Natural killer cell (primary cell): ENCODE data around the gene SEMA3B. TPM values are rescaled to one million over a fixed set of nuclear protein-coding genes. Genes with fewer than 3 reads are reported as not detected.
"Not testable (repeated sequence)": the region's sequence is repeated elsewhere in the genome, so short reads cannot be mapped to it uniquely, and the experiment has no call there.

ENCODE experiments used
- ATAC-seq, 3 donors: fragments of 150-1000 bp in 2 of 3; fragments of 200-7000 bp in 1 of 3; cut with Tn5 transposase; 1 replicate in 1 of 3; 2 replicates in 2 of 3; pipeline ENCODE4 v1.10.0; 2021; ENCODE audit warnings: mild to moderate bottlenecking in 2 of 3, moderate library complexity in 2 of 3
- DNase-seq, 2 donors: peaks; one replicate each; pipeline versions ENCODE4 v3.0.0 to v3.0.0-alpha.2; 2013 to 2021; ENCODE audit warnings: mixed read lengths in 1 of 2
- H3K27ac ChIP-seq: one replicate; pipeline ENCODE4 v1.5.1; 2013; ENCODE audit warnings: mild to moderate bottlenecking, low read length
- H3K27me3 ChIP-seq: one replicate; pipeline ENCODE4 v1.6.1; 2013; ENCODE audit warnings: low read length; ENCODE audit not compliant: control insufficient read depth, insufficient read depth
- H3K36me3 ChIP-seq: one replicate; pipeline ENCODE4 v1.6.1; 2013; ENCODE audit warnings: low read length; ENCODE audit not compliant: control insufficient read depth, insufficient read depth
- H3K4me1 ChIP-seq: one replicate; pipeline ENCODE4 v1.6.1; 2013; ENCODE audit warnings: low read length; ENCODE audit not compliant: control insufficient read depth, insufficient read depth
- H3K4me3 ChIP-seq: one replicate; pipeline ENCODE4 v1.5.1; 2013; ENCODE audit warnings: low read length
- H3K9me3 ChIP-seq: one replicate; pipeline ENCODE4 v1.6.1; 2013; ENCODE audit warnings: low read length; ENCODE audit not compliant: control insufficient read depth, insufficient read depth
- H3K27ac Mint-ChIP-seq, 2 donors: one replicate each; pipeline ENCODE4 v1.8.0; 2022; ENCODE audit warnings: mild to moderate bottlenecking in 2 of 2, mixed read lengths in 2 of 2, moderate library complexity in 1 of 2
- H3K27me3 Mint-ChIP-seq, 2 donors: one replicate each; pipeline ENCODE4 v1.8.0; 2022; ENCODE audit warnings: low read depth in 2 of 2, mixed read lengths in 2 of 2
- H3K36me3 Mint-ChIP-seq: one replicate; pipeline ENCODE4 v1.8.0; 2022; ENCODE audit warnings: mixed read lengths
- H3K4me1 Mint-ChIP-seq, 2 donors: one replicate each; pipeline ENCODE4 v1.8.0; 2022; ENCODE audit warnings: mixed read lengths in 2 of 2
- H3K4me3 Mint-ChIP-seq: one replicate; pipeline ENCODE4 v1.8.0; 2022; ENCODE audit warnings: mild to moderate bottlenecking, moderate library complexity, mixed read lengths
- H3K9me3 Mint-ChIP-seq, 2 donors: one replicate each; pipeline ENCODE4 v1.8.0; 2022; ENCODE audit warnings: mixed read lengths in 2 of 2
- CTCF ChIP-seq: fragments of 200-600 bp; IDR thresholded peaks from one replicate; pipeline ENCODE4 v1.8.0; 2022; ENCODE audit warnings: antibody characterized with exemption
- WGBS: methylation state at CpG from one replicate; pipeline ENCODE4 v1.1.7; 2013; ENCODE audit warnings: missing lambda C conversion rate; ENCODE audit not compliant: insufficient coverage; 5-methylcytosine and 5-hydroxymethylcytosine counted together
- intact Hi-C: fragments of 100-400 bp; cut with micrococcal nuclease; formaldehyde crosslinking; loops from one replicate; pipeline ENCODE4 v1.14.2; 2022
- total RNA-seq, 4 donors: library from RNA; stranded (reverse); fragments of 120-200 nt in 1 of 4; gene quantifications; one replicate each; pipeline versions ENCODE4 v1.2.3 to v1.2.4, GENCODE V29; 2013 to 2022

Gene SEMA3B
- total RNA-seq, 3 donors from 2014 or later (not counting 1 experiment from before 2014, with no cell fraction given) = 0.97 to 2.0 (median 0.99) TPM

DNA sequence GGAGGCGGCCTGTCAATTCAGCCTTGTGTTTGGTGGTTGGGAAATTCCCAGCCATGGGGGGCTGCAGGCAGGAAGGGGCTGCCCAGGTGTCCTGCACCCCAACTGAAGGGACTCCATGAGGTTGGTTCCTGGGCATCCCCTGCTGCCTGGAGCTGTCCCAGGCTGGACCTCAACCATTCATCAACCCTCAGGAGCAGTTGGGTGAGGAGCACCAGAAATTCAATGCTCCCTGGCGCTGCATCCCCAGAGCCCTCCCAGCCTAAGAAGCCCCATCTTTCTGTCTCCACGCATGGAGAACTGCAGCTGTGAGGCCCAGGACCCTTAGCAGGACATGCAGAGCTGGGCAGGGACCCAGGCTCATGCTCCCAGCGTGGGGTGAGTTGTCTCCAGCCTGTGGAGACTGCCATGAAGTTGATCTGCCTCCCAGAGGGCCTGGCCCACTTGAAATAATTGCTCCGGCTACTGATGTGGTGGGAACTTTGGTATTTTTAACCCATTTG, 8.0 kb upstream of the SEMA3B start:
- Histone ChIP-seq H3K9me3 (no peaks in the 10 kb centered on the region), H3K27me3 (no peaks in the 10 kb centered on the region), H3K27ac (no peak overlapping the region), H3K36me3 (peaks cover 31% of the 10 kb centered on the region), H3K4me1 (peaks cover 19% of the 10 kb centered on the region), H3K4me3 (no peak overlapping the region)
- Mint-ChIP-seq H3K27ac (peak overlapping the region in 1 of 2 donors; percentile 84), H3K4me1 (peaks cover 5 to 16% of the 10 kb centered on the region in 2 donors), H3K4me3 (no peak overlapping the region), H3K9me3 (no peaks in the 10 kb centered on the region), H3K27me3 (peaks cover 0 to 3% of the 10 kb centered on the region in 2 donors), H3K36me3 (no peaks in the 10 kb centered on the region)
- no peak for TF ChIP-seq CTCF
- DNase-seq (no peak), ATAC-seq (no peak)
- intact Hi-C loops = loop anchor here (1.0 kb wide), 3 partner anchors 15 to 34 kb away; partner anchors contain the start of gene IFRD2
- whole genome bisulfite sequencing = 92% methylated on average over 5 of the region's 5 CpGs

- no peaks in the 10 kb centered on the region for H3K9me3 ChIP-seq
- intact Hi-C loops = no loop called here
- Mint-ChIP-seq H3K36me3 (no peaks in the 10 kb centered on the region), H3K27me3 (peaks cover 0 to 3% of the 10 kb centered on the region in 2 donors), H3K27ac (peak overlapping the region in 1 of 2 donors; percentile 84), H3K4me1 (peaks cover 5 to 15% of the 10 kb centered on the region in 2 donors), H3K4me3 (no peak overlapping the region), H3K9me3 (no peaks in the 10 kb centered on the region)
- no peak for TF ChIP-seq CTCF
- no peak overlapping the region for H3K4me3 ChIP-seq
- peaks cover 26% of the 10 kb centered on the region for H3K36me3 ChIP-seq
- WGBS = 92% methylated on average over 1 of the region's 2 CpGs
- no peak for DNase-seq
- H3K4me1 ChIP-seq = peaks cover 19% of the 10 kb centered on the region
- H3K27ac ChIP-seq = no peak overlapping the region
- no peak for ATAC-seq
- H3K27me3 ChIP-seq = no peaks in the 10 kb centered on the region
Observed at GRCh38 chr3:50261505-50261904, 7.4 kb upstream of the SEMA3B start.

- intact Hi-C loops, H3K4me3 Mint-ChIP-seq, ATAC-seq, H3K27ac ChIP-seq, DNase-seq, H3K9me3 Mint-ChIP-seq, H3K27me3 ChIP-seq, H3K27me3 Mint-ChIP-seq, H3K9me3 ChIP-seq, H3K36me3 Mint-ChIP-seq, H3K4me3 ChIP-seq: not testable (repeated sequence)
- H3K27ac Mint-ChIP-seq = peak overlapping the region in 1 of 2 donors; percentile 84
- H3K36me3 ChIP-seq = peaks cover 19% of the 10 kb centered on the region
- WGBS = 91% methylated on average over 4 of the region's 4 CpGs
- peaks cover 19% of the 10 kb centered on the region for H3K4me1 ChIP-seq
- peaks cover 5 to 11% of the 10 kb centered on the region in 2 donors for H3K4me1 Mint-ChIP-seq
Observed at GRCh38 chr3:50262200-50262599, 6.7 kb upstream of the SEMA3B start.

GRCh38 chr3:50262778-50263177, 6.2 kb upstream of the SEMA3B start:
- peaks cover 13% of the 10 kb centered on the region for H3K36me3 ChIP-seq
- H3K27me3 Mint-ChIP-seq = peaks cover 0 to 3% of the 10 kb centered on the region in 2 donors
- no peak overlapping the region for H3K27ac Mint-ChIP-seq
- H3K36me3 Mint-ChIP-seq = no peaks in the 10 kb centered on the region
- no peak for TF ChIP-seq CTCF
- intact Hi-C loops = no loop called here
- no peak overlapping the region for H3K4me3 ChIP-seq
- H3K4me1 ChIP-seq = peaks cover 19% of the 10 kb centered on the region
- no peak overlapping the region for H3K27ac ChIP-seq
- peaks cover 5 to 11% of the 10 kb centered on the region in 2 donors for H3K4me1 Mint-ChIP-seq
- WGBS = 95% methylated on average over 7 of the region's 7 CpGs
- H3K4me3 Mint-ChIP-seq = no peak overlapping the region
- H3K27me3 ChIP-seq = peaks cover under 1% of the 10 kb centered on the region
- H3K9me3 Mint-ChIP-seq = no peaks in the 10 kb centered on the region
- no peaks in the 10 kb centered on the region for H3K9me3 ChIP-seq
- DNase-seq (no peak), ATAC-seq (no peak)
